ENCODE measurements around the gene PSMA6.
"Not testable (repeated sequence)": the region's sequence is repeated elsewhere in the genome, so short reads cannot be mapped to it uniquely, and the experiment has no call there.

The PSMA6 gene

GRCh38 chr14:35285168-35286002, 6.8 kb upstream of the PSMA6 start:
- DNase-seq, result no peak

- DNase-seq, result no peak
These were observed 6.1 kb upstream of the PSMA6 start for GRCh38 chr14:35286003-35286600.

DNA sequence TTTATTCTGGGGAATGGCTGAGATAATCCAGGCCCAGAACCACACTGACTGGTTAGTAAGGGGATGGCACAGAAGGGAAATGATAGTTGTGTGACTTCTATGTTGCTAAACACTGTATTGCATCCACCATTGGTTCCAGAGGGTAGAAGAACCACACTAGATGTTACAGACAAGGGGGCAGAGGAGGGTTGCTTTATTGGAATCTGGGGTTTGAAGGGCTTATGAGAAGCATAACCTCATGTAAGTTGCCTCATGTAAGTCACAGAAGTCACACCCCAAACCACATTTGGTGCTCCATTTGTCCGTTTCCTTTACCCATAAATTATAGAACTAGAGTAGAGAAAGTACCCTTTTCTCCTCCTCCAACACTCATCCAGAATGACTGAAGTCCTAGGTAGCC, 5.5 kb upstream of the PSMA6 start:
- DNase-seq, result no peak

GRCh38 chr14:35287431-35288013, 4.7 kb upstream of the PSMA6 start:
- DNase-seq, result peak; percentile 65

DNA sequence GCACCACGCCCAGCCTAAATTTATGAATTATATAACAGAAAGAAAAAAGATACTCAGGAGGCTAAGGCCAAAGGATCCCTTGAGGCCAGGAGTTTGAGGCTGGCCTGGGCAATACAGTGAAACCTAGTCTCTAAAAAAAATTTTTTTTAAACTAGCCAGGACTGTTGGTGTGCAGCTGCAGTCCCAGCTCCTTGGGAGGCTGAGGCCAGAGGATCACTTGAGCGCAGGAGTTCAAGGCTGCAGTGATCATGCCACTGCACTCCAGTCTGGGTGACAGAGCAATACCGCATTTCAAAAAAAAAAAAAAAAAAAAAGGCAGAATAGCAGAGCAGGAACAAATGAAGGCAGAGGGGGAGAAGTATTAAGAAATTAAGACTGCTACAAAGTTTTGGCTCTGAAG, 2.6 kb upstream of the PSMA6 start:
- DNase-seq, result no peak

GRCh38 chr14:35292770-35293561, 784 bp downstream of the PSMA6 start:
- no peak for DNase-seq

GRCh38 chr14:35295845-35296161, 3.6 kb downstream of the PSMA6 start:
- DNase-seq, result no peak

DNA sequence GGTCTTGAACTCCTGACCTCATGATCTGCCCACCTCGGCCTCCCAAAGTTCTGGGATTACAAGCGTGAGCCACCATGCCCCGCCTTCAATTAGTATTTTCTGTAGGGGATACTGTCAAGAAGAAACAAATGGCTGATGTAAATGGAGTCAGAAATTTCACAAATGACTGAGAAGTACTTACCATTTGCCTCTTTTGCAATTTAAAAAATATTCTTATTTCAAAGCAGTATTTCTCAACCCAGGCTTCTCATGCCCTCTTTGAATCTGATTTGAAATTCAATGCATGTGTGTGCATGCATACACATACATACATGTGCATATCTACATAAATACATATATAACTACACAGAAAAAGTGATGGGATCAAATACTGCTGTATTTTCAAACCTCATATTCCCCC, 4.4 kb downstream of the PSMA6 start:
- DNase-seq, result no peak

DNA sequence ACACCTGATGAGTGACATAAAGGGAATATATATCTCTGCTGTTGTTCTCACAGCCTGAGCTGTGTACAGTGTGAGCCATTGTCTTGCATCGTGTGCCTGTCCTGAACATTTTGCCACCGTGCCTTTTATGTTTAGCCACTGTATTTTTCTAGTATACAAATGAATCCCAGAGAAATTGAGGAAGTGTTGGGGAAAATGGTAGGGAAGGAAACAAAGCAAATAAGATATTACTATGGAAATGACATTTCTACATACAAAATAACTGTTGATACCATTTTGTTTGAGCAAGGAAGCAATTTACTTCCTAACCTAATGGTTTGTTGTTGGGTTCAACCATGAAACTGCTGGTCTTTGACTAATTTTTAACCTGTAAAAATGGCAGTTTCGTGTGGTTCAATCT, 5.5 kb downstream of the PSMA6 start:
- DNase-seq, result no peak

GRCh38 chr14:35298351-35298750, 6.2 kb downstream of the PSMA6 start:
- no peak for DNase-seq

DNA sequence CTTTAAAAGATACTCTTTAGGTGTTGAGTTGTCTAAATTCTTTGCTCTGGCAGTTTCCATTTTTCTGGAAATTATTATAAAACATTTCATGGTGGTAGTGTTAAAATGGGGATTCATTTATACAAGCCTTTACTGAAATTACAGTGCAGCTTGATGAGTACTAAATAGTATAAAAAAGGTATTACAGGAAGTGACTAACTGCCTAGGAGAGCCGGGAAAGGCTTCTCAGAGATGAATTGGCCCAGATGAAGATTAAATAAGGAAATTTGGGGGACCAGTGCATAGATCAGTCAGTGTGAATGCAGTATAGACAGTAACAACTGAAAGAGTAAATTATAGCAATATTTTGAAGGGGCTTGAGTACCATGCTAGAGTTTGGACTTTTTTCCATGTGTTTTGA, 7.5 kb downstream of the PSMA6 start:
- DNase-seq, result no peak

- DNase-seq, result no peak
These were observed 8.0 kb downstream of the PSMA6 start for GRCh38 chr14:35300228-35300627.

DNA sequence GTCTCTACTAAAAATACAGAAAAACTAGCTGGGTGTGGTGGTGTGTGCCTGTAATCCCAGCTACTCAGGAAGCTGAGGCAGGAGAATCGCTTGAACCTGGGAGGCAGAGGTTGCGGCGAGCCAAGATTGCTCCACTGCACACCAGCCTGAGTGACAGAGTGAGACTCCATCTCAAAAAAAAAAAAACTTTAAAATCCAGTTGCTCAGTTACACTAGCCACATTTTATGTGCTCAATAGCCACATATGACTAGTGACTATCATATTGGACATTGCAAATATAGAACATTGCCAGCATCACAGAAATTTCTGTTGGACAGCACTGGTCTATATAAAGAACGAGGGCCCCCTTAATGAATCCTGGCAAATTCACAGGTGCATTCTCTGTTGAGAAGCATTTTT, 9.2 kb downstream of the PSMA6 start:
- DNase-seq, result not testable (repeated sequence)

- no peak for DNase-seq
These were observed 9.8 kb downstream of the PSMA6 start for GRCh38 chr14:35301735-35302528.

GRCh38 chr14:35303149-35303935, 11.2 kb downstream of the PSMA6 start:
- DNase-seq, result no peak

DNA sequence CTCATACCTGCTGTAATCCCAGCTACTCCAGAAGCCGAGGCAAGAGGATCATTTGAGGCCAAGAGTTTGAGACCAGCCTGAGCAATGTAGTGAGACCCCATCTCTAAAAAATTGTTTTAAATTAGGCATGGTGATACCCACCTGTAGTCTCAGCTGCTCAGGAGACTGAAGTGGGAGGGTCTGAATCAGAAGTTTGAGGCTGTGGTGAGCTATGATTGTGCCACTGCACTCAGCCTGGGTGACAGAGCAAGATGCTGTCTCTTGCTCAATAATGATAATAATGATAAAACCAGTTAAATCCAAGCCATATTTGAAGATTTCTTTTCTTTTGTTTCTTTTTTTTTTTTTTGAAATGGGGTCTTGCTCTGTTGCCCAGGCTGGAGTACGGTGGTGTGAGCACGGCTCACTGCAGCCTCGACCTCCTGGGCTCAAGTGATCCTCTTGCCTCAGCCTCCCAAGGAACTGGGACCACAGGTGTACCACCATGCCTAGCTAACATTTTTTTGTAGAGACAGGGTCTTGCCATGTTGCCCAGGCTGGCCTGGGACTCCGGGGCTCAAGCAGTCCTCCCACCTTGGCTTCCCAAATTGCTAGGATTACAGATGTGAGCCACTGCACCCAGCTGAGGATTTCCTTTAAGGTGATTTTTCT, 12.8 kb downstream of the PSMA6 start:
- DNase-seq, result no peak

DNA sequence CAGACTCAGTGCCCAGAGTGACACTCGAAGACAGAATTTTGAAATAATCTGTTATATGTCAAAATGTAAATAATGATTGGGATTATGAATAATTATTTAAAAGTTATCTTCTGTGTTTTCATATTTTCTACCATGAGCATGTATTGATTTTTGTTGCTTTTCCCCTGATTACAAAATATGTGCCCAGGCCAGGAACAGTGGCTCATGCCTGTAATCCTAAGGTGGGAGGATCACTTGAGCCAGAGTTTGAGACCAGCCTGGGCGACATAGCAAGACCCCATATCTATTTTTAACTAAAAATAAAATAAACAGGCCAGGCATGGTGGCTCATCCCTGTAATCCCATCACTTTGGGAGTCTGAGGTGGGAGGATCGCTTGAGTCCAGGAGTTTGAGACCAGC, 13.5 kb downstream of the PSMA6 start:
- DNase-seq, result no peak

DNA sequence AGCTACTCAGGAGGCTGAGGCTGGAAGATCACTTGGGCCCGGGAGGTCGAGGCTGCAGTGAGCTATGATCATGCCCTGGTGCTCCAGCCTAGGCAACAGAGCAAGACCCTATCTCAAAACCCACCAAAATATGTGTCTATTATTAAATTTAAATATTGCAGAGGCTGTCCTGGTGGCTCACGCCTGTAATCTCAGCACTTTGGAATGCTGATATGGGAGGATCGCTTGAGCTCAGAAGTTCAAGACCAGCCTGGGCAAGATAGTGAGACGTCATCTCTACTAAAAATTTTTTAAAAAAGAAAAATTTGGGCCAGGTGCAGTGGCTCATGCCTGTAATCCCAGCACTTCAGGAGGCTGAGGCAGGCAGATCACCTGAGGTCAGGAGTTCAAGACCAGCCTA, 13.9 kb downstream of the PSMA6 start:
- DNase-seq, result no peak

DNA sequence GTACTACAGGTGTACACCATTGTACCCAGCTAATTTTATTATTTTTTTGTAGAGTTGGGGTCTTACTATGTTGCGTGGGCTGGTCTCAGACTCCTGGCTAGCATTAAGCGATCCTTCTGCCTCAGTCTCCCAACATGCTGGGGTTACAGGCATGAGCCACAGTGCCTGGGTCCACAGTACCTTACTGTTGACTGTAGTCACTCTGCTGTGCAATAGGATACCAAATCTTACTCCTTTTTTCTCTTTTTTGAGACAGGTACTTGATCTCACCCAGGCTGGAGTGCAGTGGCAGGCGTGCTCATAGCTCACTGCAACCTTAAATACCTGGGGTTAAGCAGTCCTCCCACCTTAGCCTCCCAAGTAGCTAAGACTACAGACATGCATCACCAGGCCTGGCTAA, 25.6 kb downstream of the PSMA6 start:
- no peak for DNase-seq

DNA sequence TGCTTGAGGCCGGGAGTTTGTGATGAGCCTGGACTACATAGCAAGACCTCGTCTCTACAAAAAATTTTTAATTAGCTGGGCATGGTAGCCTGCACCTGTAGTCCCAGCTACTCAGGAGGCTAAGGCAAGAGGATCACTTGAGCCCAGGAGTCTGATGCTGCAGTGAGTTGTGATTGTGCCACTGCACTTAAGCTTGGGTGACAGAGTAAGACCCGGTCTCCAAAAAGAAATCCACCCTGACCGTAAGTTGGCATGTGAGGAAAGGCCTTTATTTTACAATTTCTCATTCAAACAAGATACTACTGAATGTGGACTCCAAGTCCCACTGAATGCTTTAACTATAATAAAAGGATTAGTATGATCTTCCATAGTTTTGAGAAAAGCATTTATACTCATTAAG, 27.3 kb downstream of the PSMA6 start:
- no peak for DNase-seq

GRCh38 chr14:35320472-35320871, 28.3 kb downstream of the PSMA6 start:
- no peak for DNase-seq

DNA sequence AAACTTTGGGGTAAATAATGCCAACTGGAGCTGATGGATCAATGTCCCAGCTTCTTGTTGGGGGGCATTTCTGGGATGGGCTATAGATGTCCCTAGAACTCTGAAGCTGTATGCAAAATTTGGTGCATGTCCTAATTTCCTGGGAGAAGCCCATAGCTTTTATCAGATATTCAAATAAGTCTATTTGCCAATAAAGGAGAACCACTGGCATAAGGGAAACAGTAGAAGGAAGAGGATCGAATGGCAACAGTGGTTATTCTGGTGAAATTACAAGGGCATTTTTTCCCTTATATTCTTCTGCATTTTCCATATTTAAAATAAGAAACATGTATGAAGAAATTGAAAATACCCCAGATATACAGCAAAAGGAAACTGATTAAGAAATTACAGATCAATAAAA, 34.2 kb downstream of the PSMA6 start:
- DNase-seq, result no peak
